ENCODE data around the gene PTPRD.

PTPRD gene

DNA sequence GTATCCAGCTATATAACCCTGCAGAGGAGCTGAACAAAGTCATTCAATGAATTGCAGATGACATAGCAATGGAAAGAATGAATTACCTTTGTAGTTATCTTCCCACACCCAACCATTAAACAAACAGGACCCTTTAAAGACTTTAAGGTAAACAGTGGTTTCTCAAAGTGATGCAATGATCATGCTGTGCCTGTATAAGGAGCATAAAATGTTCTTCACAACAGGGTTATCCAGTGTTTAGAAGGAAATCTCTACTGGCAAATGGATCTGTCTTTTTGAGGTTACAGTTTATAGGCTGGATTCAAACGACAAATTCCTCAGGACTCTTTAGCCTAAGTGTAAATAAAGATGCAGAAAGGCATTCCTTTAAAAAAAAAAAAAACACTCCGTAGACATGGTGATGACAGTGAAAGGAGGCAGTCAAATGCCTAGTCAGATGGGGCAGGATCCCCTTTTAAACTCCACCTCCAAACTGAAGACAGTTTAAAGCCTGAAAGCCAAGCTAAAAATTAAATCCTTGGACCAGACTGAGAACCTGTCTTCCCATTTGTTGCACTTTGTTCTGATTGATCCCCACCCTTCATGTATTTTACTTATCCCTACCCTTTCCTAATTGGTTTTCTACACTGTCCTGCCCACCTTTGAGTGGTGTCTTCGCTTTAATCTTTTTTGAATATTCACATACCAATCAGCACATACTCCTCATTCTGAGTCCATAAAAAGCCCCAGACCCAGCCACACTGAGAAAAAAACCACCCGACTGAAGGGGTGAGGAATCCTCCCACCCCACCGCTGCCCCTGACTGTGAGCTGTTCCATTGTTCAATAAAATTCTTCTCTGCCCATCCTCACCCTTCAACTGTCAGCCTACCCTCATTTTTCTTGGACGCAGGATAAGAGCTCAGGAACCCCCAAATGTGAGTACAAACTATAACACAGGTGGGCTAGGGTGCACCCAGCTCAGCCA, 2052.0 kb downstream of the PTPRD start:
- DNase-seq (ENCODE audit: low read depth in 2 of 2, low spot score in 1 of 2), result no peak

DNA sequence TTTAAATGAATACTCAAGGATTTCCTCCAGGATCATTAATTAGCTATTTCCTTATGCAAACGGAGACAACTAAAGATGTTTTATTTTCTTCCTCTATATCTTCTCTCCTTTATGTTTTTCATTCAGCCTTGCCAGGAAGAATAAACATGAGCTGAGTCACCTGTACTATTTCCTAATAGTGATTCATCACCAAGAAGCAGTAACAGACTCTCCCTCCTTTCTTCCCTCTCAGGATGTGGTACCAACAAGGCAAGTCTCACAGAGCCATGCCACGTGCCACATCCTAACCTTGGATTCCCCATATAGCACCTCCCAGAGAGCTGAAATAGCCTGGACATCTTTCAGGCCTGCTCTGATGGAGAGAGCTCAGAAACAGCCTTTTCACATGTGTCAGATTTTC, 2054.6 kb downstream of the PTPRD start:
- no peak for DNase-seq (ENCODE audit: low read depth in 2 of 2, low spot score in 1 of 2)

DNA sequence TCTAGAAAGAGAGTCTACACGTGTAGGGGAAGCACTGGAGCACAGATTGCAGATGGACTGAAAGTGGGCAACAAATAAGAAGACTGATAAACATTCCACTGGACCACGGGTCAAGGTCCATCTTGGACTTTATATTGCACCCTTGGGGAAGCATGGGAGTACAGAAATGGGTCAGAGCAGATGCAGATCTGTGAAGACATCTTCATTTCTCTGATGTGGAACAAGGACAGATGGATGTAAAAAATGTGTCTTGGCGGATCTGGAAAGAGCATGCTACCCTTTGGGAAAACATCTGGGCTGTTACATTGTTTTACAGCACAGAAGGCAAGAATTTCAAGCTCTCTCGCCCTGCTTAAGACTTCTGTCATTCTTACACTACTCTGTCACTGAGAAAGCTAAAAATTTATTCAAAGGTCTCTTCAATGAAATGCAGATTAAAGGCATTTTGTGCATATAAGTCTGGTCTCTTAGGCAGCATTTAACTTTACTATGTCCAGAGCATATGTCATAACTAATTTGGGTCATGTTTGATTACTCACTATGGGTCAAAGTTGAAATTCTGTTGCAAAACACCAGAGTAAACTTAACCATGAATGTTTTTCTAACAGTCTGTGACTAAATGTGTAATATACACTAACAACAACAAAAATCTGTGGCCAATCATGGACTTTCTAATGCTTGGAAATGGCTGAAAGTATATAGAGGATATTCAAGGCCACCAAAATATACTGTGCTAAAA, 2056.9 kb downstream of the PTPRD start:
- no peak for DNase-seq (ENCODE audit: low read depth in 2 of 2, low spot score in 1 of 2)

DNA sequence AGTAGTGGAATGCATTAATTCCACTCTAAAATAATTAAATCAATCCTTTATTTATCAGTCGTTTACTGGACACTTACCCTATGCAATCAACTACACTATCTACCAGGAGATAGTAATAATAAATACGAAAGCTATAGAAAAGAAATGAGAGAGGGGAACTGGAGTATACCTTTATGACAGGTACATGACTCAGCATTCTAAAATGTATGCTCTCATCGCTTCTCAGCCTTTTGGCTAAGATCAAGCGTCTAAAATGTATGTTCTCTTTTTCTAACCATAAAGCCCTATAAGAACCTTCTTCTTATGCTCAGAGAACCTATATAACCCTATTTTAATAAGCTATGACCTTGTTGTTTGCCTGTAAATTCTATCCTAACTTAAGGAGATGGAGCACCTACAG, 2059.4 kb downstream of the PTPRD start:
- DNase-seq (ENCODE audit: low read depth in 2 of 2, low spot score in 1 of 2), result no peak

DNA sequence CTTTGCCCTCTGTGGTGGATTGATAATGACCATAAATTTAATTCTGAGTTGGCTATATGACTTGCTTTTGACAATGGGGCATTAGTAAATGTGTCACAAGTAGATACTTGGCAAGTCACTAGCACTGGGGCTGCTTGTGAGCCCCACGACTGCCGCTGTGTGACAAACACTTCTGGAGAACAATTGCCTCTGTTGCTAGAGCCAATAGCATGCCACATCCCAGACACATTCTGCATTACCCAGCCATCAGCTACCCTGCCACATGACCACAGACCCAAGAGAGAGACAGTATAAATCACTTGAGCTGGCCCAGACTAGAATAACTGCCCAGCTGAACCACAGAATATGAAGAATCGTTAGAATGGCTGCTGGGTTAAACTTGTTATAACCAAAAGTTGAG, 2060.1 kb downstream of the PTPRD start:
- DNase-seq (ENCODE audit: low read depth in 2 of 2, low spot score in 1 of 2), result no peak

DNA sequence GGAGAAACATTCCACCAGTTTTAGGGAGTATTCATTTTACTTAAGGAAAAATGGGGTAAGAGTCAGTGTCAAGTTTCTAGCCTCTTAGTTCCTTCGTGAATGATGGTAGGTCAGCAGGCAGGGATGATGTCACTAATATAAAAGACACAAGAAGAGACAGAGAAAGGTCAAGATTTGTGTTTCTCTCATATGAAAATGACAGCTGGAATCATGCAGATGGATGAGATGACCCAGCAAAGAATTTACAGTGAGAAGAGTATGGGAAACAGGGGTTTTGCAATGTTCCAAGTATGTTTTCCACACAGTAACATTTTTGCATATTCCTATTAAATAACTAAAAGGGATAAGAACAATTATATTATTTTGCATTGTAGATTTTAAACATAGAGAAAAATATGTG, 2063.6 kb downstream of the PTPRD start:
- no peak for DNase-seq (ENCODE audit: low read depth in 2 of 2, low spot score in 1 of 2)

DNA sequence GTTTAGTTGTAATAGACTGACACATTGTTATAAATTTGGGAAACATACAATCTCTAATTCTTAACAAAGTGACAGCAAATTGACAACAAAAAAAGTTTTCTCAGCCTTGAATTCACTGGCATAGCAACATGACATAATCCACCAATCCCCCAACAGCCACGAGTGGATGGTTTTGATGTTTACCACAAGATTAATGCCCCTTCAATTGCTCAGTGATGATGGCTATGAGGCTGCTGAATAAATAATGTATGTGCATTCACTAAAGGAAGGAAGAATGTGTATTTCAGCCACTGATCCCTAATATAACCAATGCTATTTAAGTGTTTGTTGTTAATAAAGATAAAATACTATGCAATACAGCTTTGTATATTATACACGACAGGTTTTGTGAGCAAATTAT, 2069.6 kb downstream of the PTPRD start:
- no peak for DNase-seq (ENCODE audit: low read depth in 2 of 2, low spot score in 1 of 2)

DNA sequence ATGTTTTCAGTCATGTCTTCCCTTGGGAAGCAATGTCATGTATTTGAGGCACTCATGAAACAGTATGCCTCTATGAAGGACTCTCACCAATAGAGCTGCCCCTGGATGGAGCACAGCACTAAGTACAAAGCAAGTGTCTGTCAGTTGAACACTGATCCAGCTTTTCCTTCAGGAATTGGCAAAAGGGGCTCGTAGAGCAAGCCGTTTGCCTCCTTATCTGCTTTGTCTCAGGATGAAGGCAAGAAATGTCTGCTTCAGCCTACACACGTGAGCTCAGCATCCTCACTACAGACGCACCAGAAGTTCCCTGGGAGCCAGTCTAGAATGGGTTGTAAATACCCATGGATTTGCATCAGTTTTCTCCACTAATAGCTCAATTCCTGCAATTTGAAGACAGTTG, 2070.3 kb downstream of the PTPRD start:
- no peak for DNase-seq (ENCODE audit: low read depth in 2 of 2, low spot score in 1 of 2)

DNA sequence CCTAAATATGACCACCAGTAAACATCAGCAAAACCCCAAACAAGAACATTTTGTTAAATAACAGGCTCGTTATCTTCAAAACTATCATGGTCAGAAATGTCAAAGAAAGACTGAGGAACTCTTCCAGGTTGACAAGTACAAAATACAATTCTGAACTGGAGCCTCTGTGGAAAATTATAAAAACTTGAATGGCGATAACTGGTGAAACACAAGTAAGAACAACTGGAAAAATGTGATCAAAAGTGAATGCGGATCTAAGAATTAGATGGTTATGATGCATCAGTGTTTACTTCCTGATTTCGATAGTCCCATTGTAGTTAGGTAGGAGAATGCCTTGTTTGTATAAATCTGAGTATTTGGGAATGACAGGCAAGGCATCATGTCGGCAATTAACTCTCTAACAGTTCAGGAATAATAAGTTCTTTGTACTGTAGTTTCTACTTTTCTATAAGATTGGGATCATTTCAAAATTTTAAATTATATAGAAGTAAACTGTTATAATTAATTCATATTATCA, 2073.1 kb downstream of the PTPRD start:
- no peak for DNase-seq (ENCODE audit: low read depth in 2 of 2, low spot score in 1 of 2)

DNA sequence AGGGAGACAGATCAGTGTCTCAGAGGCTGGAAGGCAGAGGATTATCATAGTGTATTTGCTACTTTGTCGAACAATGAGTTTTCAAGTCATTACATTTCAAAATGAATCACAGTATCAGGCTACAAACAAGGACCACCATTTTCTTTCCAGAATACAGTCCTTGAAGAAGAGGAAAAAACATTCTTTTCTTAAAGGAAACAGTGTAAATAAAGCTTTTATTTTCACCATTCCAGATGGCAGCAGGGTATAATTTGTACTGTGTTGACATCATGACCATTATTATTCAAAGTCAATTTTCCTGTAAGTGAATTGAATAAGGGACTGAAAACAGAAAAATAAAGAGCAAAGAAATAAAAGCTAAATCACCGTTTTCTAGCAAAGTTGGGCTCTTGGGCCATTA, 2076.0 kb downstream of the PTPRD start:
- no peak for DNase-seq (ENCODE audit: low read depth in 2 of 2, low spot score in 1 of 2)

DNA sequence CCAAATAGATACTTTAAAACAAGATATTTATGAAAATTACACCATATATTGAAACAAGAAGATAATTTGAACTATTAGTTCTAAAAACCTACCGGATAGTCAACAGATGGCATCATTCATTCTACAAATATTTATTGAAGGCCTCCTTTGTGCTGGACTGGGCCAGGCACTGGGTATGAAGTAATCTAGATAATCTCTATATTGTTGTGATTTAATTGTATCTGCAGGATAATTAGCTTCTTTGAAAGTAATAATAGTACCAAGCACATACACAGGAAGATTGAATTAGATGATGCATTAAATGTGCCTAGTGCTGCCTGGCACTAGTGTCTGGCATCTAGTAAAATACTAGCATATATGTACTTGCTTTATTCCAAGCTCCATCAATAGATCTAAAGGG, 2078.0 kb downstream of the PTPRD start:
- no peak for DNase-seq (ENCODE audit: low read depth in 2 of 2, low spot score in 1 of 2)

DNA sequence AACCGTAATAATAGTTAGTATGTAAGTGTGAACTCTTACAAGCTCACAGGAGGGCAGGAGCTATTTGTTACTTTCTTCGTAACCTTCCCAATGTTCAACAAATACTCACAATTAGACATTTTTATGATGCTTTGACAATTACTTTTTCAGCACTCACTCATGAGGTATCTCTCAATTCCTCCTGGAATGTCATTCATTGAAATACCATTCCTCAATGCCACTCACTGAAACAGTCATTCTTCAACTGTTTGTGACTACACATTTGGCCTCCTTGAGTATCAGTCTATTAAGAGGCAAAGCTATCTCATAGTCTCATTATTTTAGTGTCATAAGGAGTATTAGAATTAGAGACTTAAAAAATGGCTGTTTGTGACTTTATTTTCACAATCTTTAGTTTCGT, 2079.1 kb downstream of the PTPRD start:
- no peak for DNase-seq (ENCODE audit: low read depth in 2 of 2, low spot score in 1 of 2)

DNA sequence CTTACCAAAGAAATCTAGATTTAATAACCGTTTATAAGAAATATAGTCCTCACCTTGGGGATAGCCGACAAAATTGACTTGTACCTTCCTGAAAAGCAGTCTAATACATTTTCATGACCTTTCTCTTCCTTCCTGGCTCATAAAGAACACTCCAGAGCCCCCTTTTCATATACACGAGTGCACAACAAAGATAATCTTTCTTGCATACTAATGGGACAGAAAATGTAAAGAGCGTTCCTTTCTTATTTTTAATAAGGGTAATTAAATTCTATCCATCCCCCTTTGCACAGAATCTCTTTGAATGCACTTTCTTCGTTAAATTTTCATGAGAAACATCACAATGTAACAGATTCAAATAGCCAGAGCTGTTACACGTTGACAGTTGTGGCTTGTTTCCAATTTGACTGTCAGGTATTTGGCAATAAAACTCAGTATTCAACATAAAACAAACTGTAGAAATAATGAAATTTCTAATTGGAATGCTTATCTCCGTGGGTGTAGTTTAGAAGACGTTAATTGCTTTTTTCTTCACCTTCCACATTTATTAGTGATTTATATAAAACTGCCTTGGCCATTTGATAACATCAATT, 2080.9 kb downstream of the PTPRD start:
- no peak for DNase-seq (ENCODE audit: low read depth in 2 of 2, low spot score in 1 of 2)

DNA sequence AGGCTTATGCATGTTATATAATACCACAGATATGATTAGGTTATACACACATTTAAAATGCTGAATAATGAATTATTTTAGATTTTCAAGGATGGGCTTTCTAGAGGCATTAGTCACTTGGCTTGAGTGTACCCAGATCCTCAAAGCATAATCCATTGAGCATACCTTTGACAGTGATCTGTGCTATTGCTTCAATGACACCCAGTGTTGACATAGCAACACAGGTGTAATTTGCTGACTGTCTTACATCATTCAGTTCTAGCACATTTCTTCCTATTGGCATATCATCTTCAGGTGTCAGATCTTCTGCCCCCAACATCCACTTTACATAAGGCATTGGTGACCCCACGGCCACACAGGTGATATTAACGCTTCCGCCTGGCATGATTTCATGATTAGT, 2091.7 kb downstream of the PTPRD start:
- no peak for DNase-seq (ENCODE audit: low read depth in 2 of 2, low spot score in 1 of 2)

DNA sequence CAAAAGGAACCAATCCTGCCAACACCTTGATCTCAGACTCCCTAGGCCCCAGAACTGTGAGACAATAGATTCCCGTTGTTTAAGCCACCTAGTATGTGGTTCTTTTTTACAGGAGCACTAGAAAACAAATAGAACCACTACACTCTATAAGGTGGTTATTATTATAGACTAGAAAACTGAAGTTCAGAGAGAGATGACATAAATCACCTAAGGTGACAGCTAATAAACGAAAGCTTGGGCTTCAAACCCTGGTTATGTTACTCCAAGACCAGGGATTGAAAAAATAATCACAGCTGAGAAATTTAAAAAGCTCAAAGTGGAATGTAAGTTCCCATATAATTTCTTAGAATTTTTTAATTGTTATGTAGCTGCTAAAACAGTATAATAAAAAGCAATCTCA, 2097.1 kb downstream of the PTPRD start:
- no peak for DNase-seq (ENCODE audit: low read depth in 2 of 2, low spot score in 1 of 2)

DNA sequence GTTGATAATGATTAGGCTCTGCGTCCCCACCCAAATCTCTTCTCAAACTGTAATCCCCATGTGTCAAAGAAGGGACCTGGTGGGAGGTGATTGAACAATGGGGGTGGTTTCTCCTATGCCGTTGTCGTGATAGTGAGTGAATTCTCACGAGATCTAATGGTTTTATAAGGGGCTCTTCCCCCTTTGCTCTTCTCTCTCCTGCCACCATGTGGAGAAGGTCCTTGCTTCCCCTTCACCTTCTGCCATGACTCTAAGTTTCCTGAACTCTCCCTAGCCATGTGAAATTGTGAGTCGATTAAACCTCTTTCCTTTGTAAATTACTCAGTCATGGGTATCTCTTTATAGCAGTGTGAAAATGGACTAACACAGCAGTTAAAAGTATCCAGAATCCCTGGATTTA, 2098.0 kb downstream of the PTPRD start:
- no peak for DNase-seq (ENCODE audit: low read depth in 2 of 2, low spot score in 1 of 2)

DNA sequence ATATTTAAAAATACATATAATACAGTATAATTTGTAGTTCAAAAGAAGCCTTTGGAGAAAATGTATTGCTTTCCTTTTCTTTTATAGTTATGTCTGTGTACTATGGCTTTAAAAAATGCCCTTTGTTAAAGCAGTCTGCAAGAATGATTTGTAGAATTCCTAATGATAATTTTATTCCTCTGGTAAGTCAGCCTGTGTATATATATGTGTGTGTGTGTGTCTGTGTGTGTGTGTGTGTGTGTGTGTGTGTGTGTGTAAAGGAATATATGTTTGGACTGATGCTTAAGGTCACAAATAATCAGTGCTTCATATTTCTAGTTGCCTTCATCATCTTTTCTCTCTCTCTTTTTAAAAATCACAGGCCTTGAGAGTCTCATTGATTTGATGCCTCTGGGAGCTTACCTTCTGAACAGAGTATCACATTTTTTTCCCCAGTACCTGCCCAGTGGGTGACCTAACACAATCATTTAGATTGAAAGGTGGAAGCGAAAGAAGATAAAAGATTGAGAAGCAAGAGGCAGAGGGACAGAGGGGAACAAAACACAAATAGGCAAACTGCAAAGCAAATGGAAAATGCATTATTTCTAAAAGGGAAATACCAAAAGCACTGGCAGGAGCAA, 2104.0 kb downstream of the PTPRD start:
- DNase-seq (ENCODE audit: low read depth in 2 of 2, low spot score in 1 of 2), result no peak

DNA sequence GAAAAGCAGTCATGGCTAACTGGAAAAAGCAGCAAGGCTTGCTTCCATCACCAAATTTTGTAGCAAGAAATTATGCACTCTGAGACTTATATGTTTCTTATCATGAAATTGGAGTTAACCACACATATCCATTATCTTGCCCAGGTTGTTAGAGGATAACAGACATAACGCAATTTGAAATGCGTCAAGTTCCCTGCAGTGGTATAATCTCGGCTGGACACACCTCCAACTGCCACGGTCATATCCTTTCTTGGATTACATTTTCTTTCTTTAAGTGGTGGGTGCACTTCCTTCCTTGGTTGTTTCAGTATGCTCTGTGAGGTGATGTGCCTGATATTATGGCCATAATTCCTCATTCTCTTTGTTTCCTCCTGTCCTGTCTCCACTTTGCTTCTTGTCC, 2118.2 kb downstream of the PTPRD start:
- no peak for DNase-seq (ENCODE audit: low read depth in 2 of 2, low spot score in 1 of 2)

DNA sequence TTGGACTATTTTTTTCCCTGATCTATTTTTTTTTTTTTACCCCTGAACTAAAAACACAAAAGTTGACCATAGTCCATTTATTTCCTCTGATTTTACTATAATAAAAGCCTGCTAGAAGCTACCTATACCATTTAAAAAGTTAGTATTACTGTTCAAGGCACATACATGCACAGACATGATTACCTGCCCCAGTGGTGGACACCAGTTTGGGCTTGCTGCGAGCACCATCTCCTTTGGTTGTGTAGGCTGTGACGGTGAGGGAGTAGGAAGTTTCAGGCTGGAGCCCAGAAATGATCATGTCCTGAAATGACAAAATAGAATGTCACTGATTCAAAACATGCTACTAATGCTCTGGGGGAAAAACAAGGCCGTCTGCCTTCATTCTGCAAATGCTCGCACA, 2120.1 kb downstream of the PTPRD start:
- DNase-seq (ENCODE audit: low read depth in 2 of 2, low spot score in 1 of 2), result no peak

DNA sequence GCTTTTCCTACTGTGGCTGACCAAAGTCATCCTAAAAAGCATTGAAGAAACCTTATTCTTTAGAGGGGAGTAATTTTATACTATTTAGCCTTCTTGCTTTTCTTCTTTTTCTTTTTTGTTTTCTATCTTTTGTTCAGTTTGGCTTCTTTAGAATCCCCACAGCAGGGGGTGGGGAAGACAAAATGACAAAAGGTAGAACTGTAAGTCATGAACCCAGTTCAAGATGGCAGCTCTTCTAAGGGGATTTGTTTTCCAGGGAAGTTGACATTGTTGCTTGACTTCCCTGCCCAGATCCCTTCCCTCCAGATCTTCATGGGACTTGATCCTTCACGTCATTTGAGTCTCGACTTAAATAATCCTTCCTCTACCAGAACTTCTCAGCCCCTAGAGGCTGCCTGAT, 2120.8 kb downstream of the PTPRD start:
- no peak for DNase-seq (ENCODE audit: low read depth in 2 of 2, low spot score in 1 of 2)

DNA sequence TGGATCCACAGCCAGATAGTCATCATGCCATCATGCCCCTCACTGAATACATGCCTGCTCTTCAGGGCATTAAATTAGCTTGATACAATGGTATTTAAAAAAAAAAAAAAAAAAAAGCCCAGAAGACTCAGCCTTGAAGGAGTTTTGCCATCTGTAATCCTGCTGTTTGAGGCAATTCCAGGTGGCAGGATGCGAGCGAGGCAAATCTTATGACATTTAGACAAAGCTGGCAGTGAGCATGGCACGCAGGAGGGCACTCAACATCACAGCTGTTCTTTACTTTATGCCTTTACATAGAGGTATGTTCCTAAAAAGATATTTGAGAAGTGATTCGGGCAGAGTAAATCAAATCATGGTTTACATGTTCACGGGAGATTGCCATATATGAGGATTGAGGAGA, 2121.2 kb downstream of the PTPRD start:
- DNase-seq (ENCODE audit: low read depth in 2 of 2, low spot score in 1 of 2), result no peak

Measured in stimulated activated CD8-positive, alpha-beta memory T cell treated with anti-CD3 and anti-CD28 coated beads, Interleukin-4, amount 100 ng/mL, for 1 hour (primary cell).